Activated B cell treated with CpG ODN at 0.5 μM for 24 hours (primary cell): ENCODE data around the gene CDKN2B. TPM values are rescaled to one million over a fixed set of nuclear protein-coding genes. Genes with fewer than 3 reads are reported as not detected.
A peak's percentile ranks its signal among the peaks of the same experiment; 100 is the strongest.

ENCODE experiments used
- ATAC-seq: fragments of 200-7000 bp; cut with Tn5 transposase; one replicate; pipeline ENCODE4 v1.10.0; 2021; ENCODE audit warnings: low read depth, mild to moderate bottlenecking, moderate library complexity
- CTCF ChIA-PET: fragments of 350-600 bp; sonication (Branson Sonifier 250); formaldehyde crosslinking; loops from one replicate; lab custom pipeline; 2021; ENCODE audit warnings: antibody characterized with exemption; lab: Charles Lee
- POLR2A ChIA-PET: fragments of 350-600 bp; sonication (Branson Sonifier 250); formaldehyde crosslinking; loops from one replicate; lab custom pipeline; 2021; ENCODE audit warnings: antibody characterized with exemption; lab: Charles Lee
- DNase-seq: peaks from one replicate; pipeline ENCODE4 v3.0.0; 2022
- H3K27ac Mint-ChIP-seq: one replicate; pipeline ENCODE4 v1.8.0; 2020; ENCODE audit warnings: mixed read lengths
- H3K27me3 Mint-ChIP-seq: one replicate; pipeline ENCODE4 v1.8.0; 2021; ENCODE audit warnings: mixed read lengths
- H3K36me3 Mint-ChIP-seq: one replicate; pipeline ENCODE4 v1.8.0; 2021; ENCODE audit warnings: low read depth, mixed read lengths
- H3K4me1 Mint-ChIP-seq: one replicate; pipeline ENCODE4 v1.8.0; 2021; ENCODE audit warnings: mixed read lengths
- H3K4me3 Mint-ChIP-seq: one replicate; pipeline ENCODE4 v1.8.0; 2020; ENCODE audit warnings: mild to moderate bottlenecking, mixed read lengths
- H3K9me3 Mint-ChIP-seq: one replicate; pipeline ENCODE4 v1.8.0; 2020; ENCODE audit warnings: mixed read lengths
- CTCF ChIP-seq: fragments of 200-600 bp; IDR thresholded peaks from one replicate; pipeline ENCODE4 v1.8.0; 2022; ENCODE audit warnings: antibody characterized with exemption, mild to moderate bottlenecking
- intact Hi-C: fragments of 100-400 bp; cut with micrococcal nuclease; formaldehyde crosslinking; loops from one replicate; pipeline ENCODE4 v1.15.1; 2024
- total RNA-seq: library from RNA; stranded (reverse); gene quantifications from 2 replicates; pipeline ENCODE4 v1.2.3, GENCODE V29; 2022

The CDKN2B gene
- total RNA-seq, 1 donor from 2014 or later: 0.38 TPM

- intact Hi-C loops: loop anchor here (10.0 kb wide), 1 partner anchor 1850 kb away; the partner anchor contains the start of gene ELAVL2
- H3K36me3 Mint-ChIP-seq: peaks cover 1% of the 10 kb centered on the region
- no peak for DNase-seq
- ChIA-PET POLR2A (no interaction called here), CTCF (interaction anchor here (2.2 kb wide), 1 partner anchor 33 kb away, joined by 8 read pairs; no protein-coding TSS in a partner anchor)
- peak overlapping the region; percentile 78 for H3K4me3 Mint-ChIP-seq
- H3K27ac Mint-ChIP-seq: peak overlapping the region; percentile 42
- peaks cover 69% of the 10 kb centered on the region for H3K27me3 Mint-ChIP-seq
- no peak for TF ChIP-seq CTCF
- peaks cover 21% of the 10 kb centered on the region for H3K4me1 Mint-ChIP-seq
- peaks cover 2% of the 10 kb centered on the region for H3K9me3 Mint-ChIP-seq
- ATAC-seq: no peak
Observed at GRCh38 chr9:21974343-21974721, 34.8 kb downstream of the CDKN2B start.

- H3K4me3 Mint-ChIP-seq: no peak overlapping the region
- TF ChIP-seq CTCF: no peak
- intact Hi-C loops: loop anchor here (1.0 to 10.0 kb wide), 2 partner anchors 21 to 1852 kb away; partner anchors contain the start of gene ELAVL2
- POLR2A ChIA-PET: no interaction called here
- CTCF ChIA-PET: interaction anchor here (1.0 to 5.2 kb wide), 4 partner anchors 19 to 272 kb away, joined by 3 to 28 read pairs (median 6); partner anchors contain the start of gene CDKN2B
- peaks cover 68% of the 10 kb centered on the region for H3K27me3 Mint-ChIP-seq
- DNase-seq: no peak
- H3K36me3 Mint-ChIP-seq: peaks cover 3% of the 10 kb centered on the region
- ATAC-seq: no peak
- H3K27ac Mint-ChIP-seq: no peak overlapping the region
- peaks cover 7% of the 10 kb centered on the region for H3K9me3 Mint-ChIP-seq
- peaks cover 22% of the 10 kb centered on the region for H3K4me1 Mint-ChIP-seq
Observed at GRCh38 chr9:21972361-21972760, 36.7 kb downstream of the CDKN2B start.

- H3K27me3 Mint-ChIP-seq: peaks cover 69% of the 10 kb centered on the region
- peaks cover 22% of the 10 kb centered on the region for H3K4me1 Mint-ChIP-seq
- H3K9me3 Mint-ChIP-seq: peaks cover 9% of the 10 kb centered on the region
- H3K36me3 Mint-ChIP-seq: peaks cover 3% of the 10 kb centered on the region
- TF ChIP-seq CTCF: no peak
- H3K4me3 Mint-ChIP-seq: no peak overlapping the region
- peak overlapping the region; percentile 59 for H3K27ac Mint-ChIP-seq
- ChIA-PET POLR2A (interaction anchor here (0.8 to 0.9 kb wide), 2 partner anchors 40 to 168 kb away, joined by 3 to 5 read pairs; no protein-coding TSS in a partner anchor), CTCF (interaction anchor here (1.0 to 5.2 kb wide), 3 partner anchors 20 to 273 kb away, joined by 3 to 28 read pairs (median 4); partner anchors contain the start of gene CDKN2B)
- no peak for ATAC-seq
- intact Hi-C loops: loop anchor here (10.0 kb wide), 1 partner anchor 1854 kb away; the partner anchor contains the start of gene ELAVL2
- no peak for DNase-seq
Observed at GRCh38 chr9:21970800-21971640, 38.1 kb downstream of the CDKN2B start.

GRCh38 chr9:21969951-21970799 lies 38.9 kb downstream of the CDKN2B start:
- TF ChIP-seq CTCF: no peak
- no peak for DNase-seq
- intact Hi-C loops: loop anchor here (1.0 to 10.0 kb wide), 3 partner anchors 35 to 1855 kb away; partner anchors contain the start of gene ELAVL2
- ChIA-PET POLR2A (interaction anchor here (0.9 kb wide), 1 partner anchor 17 kb away, joined by 3 read pairs; no protein-coding TSS in a partner anchor), CTCF (interaction anchor here (0.9 to 5.2 kb wide), 2 partner anchors 38 to 269 kb away, joined by 3 to 28 read pairs; partner anchors contain the start of gene CDKN2B)
- Mint-ChIP-seq H3K4me1 (peaks cover 26% of the 10 kb centered on the region), H3K4me3 (no peak overlapping the region), H3K27me3 (peaks cover 71% of the 10 kb centered on the region), H3K27ac (peak overlapping the region; percentile 61), H3K36me3 (peaks cover 3% of the 10 kb centered on the region), H3K9me3 (peaks cover 9% of the 10 kb centered on the region)
- no peak for ATAC-seq
